IMR-90 (cell line): ENCODE measurements around the gene TIE1. TPM values are rescaled to one million over a fixed set of nuclear protein-coding genes. Genes with fewer than 3 reads are reported as not detected.

Experiments used
- ATAC-seq: fragments of 200-7000 bp; cut with Tn5 transposase; 2 replicates; pipeline ENCODE4 v1.9.1; 2020; ENCODE audit warnings: low read depth, mild to moderate bottlenecking, moderate library complexity
- BruUV-seq: library from RNA; stranded (reverse); fragments of 400-500 nt; replicated peaks from 2 replicates; lab custom pipeline; 2021; lab: Mats Ljungman, UMichigan
- CTCF ChIA-PET: fragments of 300-600 bp; formaldehyde crosslinking; extraction: SDS; loops from one replicate; lab custom pipeline; 2021; ENCODE audit warnings: antibody characterized with exemption; lab: Yijun Ruan, JAX
- POLR2A ChIA-PET: fragments of 300-600 bp; sonication (Branson Sonifier 250); formaldehyde crosslinking; loops from one replicate; lab custom pipeline; 2022; ENCODE audit warnings: antibody characterized with exemption; ENCODE audit not compliant: unreplicated experiment; lab: Charles Lee
- DNase-seq: peaks from one replicate; pipeline ENCODE4 v3.0.0; 2013
- H2AFZ ChIP-seq: replicated peaks from 2 replicates; pipeline ENCODE3; 2013; ENCODE audit warnings: low read length, mild to moderate bottlenecking; ENCODE audit not compliant: poor library complexity
- H2AK5ac ChIP-seq: 2 replicates; pipeline ENCODE4 v1.6.1; 2013; ENCODE audit warnings: low read depth, low read length, inconsistent platforms
- H2AK9ac ChIP-seq: replicated peaks from 2 replicates; pipeline ENCODE3; 2013; ENCODE audit warnings: mild to moderate bottlenecking, low read depth, low read length, moderate library complexity; ENCODE audit not compliant: poor library complexity
- H2BK120ac ChIP-seq: 2 replicates; pipeline ENCODE4 v1.6.1; 2013; ENCODE audit warnings: low read depth, low read length, inconsistent platforms
- H2BK15ac ChIP-seq: 3 replicates; pipeline ENCODE4 v1.6.1; 2013; ENCODE audit warnings: low read depth, low read length, inconsistent platforms
- H2BK20ac ChIP-seq: 2 replicates; pipeline ENCODE4 v1.6.1; 2013; ENCODE audit warnings: low read depth, mild to moderate bottlenecking, inconsistent platforms, low read length, moderate library complexity
- H2BK5ac ChIP-seq: 2 replicates; pipeline ENCODE4 v1.6.1; 2013; ENCODE audit warnings: mild to moderate bottlenecking, low read depth, low read length, inconsistent platforms; ENCODE audit not compliant: poor library complexity, severe bottlenecking
- H3K14ac ChIP-seq: replicated peaks from 2 replicates; pipeline ENCODE4 v1.6.1; 2013; ENCODE audit warnings: low read depth, low read length, inconsistent platforms
- H3K18ac ChIP-seq: 2 replicates; pipeline ENCODE4 v1.6.1; 2013; ENCODE audit warnings: low read depth, low read length, control low read depth
- H3K23ac ChIP-seq: 2 replicates; pipeline ENCODE4 v1.6.1; 2013; ENCODE audit warnings: low read depth, low read length, inconsistent platforms
- H3K27ac ChIP-seq: 2 replicates; pipeline ENCODE4 v1.5.1; 2013; ENCODE audit warnings: mild to moderate bottlenecking, control low read depth, low read length; ENCODE audit not compliant: insufficient read depth
- H3K27me3 ChIP-seq: 2 replicates; pipeline ENCODE4 v1.6.1; 2013; ENCODE audit warnings: low read length; ENCODE audit not compliant: control insufficient read depth, insufficient read depth
- H3K36me3 ChIP-seq: 2 replicates; pipeline ENCODE4 v1.6.1; 2013; ENCODE audit warnings: low read length, mixed read lengths; ENCODE audit not compliant: control insufficient read depth, insufficient read depth
- H3K4ac ChIP-seq: 2 replicates; pipeline ENCODE4 v1.6.1; 2013; ENCODE audit warnings: low read depth, low read length, inconsistent platforms
- H3K4me1 ChIP-seq: 2 replicates; pipeline ENCODE4 v1.6.1; 2013; ENCODE audit warnings: low read length, mixed read lengths; ENCODE audit not compliant: control insufficient read depth, insufficient read depth
- H3K4me2 ChIP-seq: 2 replicates; pipeline ENCODE4 v1.6.1; 2013; ENCODE audit warnings: low read depth, mild to moderate bottlenecking, control low read depth, low read length, moderate library complexity
- H3K4me3 ChIP-seq: 2 replicates; pipeline ENCODE4 v1.5.1; 2013; ENCODE audit warnings: low read depth, mild to moderate bottlenecking, control low read depth, low read length, moderate library complexity; ENCODE audit not compliant: insufficient read depth
- H3K56ac ChIP-seq: 2 replicates; pipeline ENCODE4 v1.6.1; 2013; ENCODE audit warnings: low read length, inconsistent platforms; ENCODE audit not compliant: insufficient read depth; ENCODE audit errors: extremely low read depth
- H3K79me1 ChIP-seq, 2 experiments: 2 replicates each; pipeline ENCODE4 v1.6.1; 2013; ENCODE audit warnings: low read length in 2 of 2, inconsistent platforms in 1 of 2, low read depth in 1 of 2
- H3K9ac ChIP-seq: 2 replicates; pipeline ENCODE4 v1.6.1; 2013; ENCODE audit warnings: low read depth, low read length, control low read depth
- H3K9me1 ChIP-seq: 2 replicates; pipeline ENCODE4 v1.6.1; 2013; ENCODE audit warnings: low read length, inconsistent platforms; ENCODE audit not compliant: insufficient read depth
- H3K9me3 ChIP-seq: 2 replicates; pipeline ENCODE4 v1.6.1; 2013; ENCODE audit warnings: low read length; ENCODE audit not compliant: control insufficient read depth, insufficient read depth
- H4K20me1 ChIP-seq: 2 replicates; pipeline ENCODE4 v1.6.1; 2013; ENCODE audit warnings: low read length, inconsistent platforms; ENCODE audit not compliant: insufficient read depth
- H4K5ac ChIP-seq: 2 replicates; pipeline ENCODE4 v1.6.1; 2013; ENCODE audit warnings: mild to moderate bottlenecking, low read depth, low read length, control low read depth
- H4K8ac ChIP-seq, 2 experiments: 2 replicates each; pipeline ENCODE4 v1.6.1; 2013; ENCODE audit warnings: low read depth in 2 of 2, low read length in 2 of 2, control low read depth in 1 of 2, inconsistent platforms in 1 of 2
- H4K91ac ChIP-seq: 2 replicates; pipeline ENCODE4 v1.6.1; 2013; ENCODE audit warnings: low read depth, low read length, inconsistent platforms; ENCODE audit not compliant: insufficient read depth
- BHLHE40 ChIP-seq: fragments of 150-350 bp; IDR thresholded peaks from 2 replicates; pipeline ENCODE4 v1.6.1; 2016; ENCODE audit warnings: mild to moderate bottlenecking, low read depth, low read length
- CEBPB ChIP-seq: IDR thresholded peaks from 2 replicates; pipeline ENCODE4 v1.6.1; 2012; ENCODE audit warnings: low read depth, low read length, improper control_type of control experiment
- CHD1 ChIP-seq: IDR thresholded peaks from 2 replicates; pipeline ENCODE4 v1.6.1; 2012; ENCODE audit warnings: low read depth, low read length, improper control_type of control experiment
- FOS ChIP-seq: fragments of 150-350 bp; IDR thresholded peaks from 2 replicates; pipeline ENCODE4 v1.6.1; 2016; ENCODE audit warnings: low read depth, low read length
- MAFK ChIP-seq: IDR thresholded peaks from 2 replicates; pipeline ENCODE4 v1.6.1; 2012; ENCODE audit warnings: low read depth, low read length, improper control_type of control experiment
- MAZ ChIP-seq: IDR thresholded peaks from 2 replicates; pipeline ENCODE4 v1.6.1; 2012; ENCODE audit warnings: low read depth, mild to moderate bottlenecking, low read length, improper control_type of control experiment, moderate library complexity, borderline replicate concordance
- MXI1 ChIP-seq: IDR thresholded peaks from 2 replicates; pipeline ENCODE4 v1.6.1; 2012; ENCODE audit warnings: low read depth, mild to moderate bottlenecking, low read length, moderate library complexity, borderline replicate concordance
- NFE2L2 ChIP-seq: fragments of 150-350 bp; IDR thresholded peaks from 2 replicates; pipeline ENCODE4 v1.6.1; 2016; ENCODE audit warnings: low read depth, mild to moderate bottlenecking, low read length
- POLR2A ChIP-seq: IDR thresholded peaks from 2 replicates; pipeline ENCODE4 v1.6.1; 2012; ENCODE audit warnings: mild to moderate bottlenecking, low read depth, low read length
- RAD21 ChIP-seq: IDR thresholded peaks from 2 replicates; pipeline ENCODE4 v1.6.1; 2012; ENCODE audit warnings: low read length, improper control_type of control experiment
- RCOR1 ChIP-seq: IDR thresholded peaks from 2 replicates; pipeline ENCODE4 v1.6.1; 2012; ENCODE audit warnings: mild to moderate bottlenecking, low read length, improper control_type of control experiment; ENCODE audit not compliant: insufficient replicate concordance
- RFX5 ChIP-seq: IDR thresholded peaks from 2 replicates; pipeline ENCODE4 v1.8.0; 2012; ENCODE audit warnings: low read depth, mild to moderate bottlenecking, low read length, moderate library complexity
- SMC3 ChIP-seq: fragments of 150-350 bp; IDR thresholded peaks from 2 replicates; pipeline ENCODE4 v1.6.1; 2016; ENCODE audit warnings: low read depth, mild to moderate bottlenecking, antibody characterized with exemption, low read length, moderate library complexity
- WGBS, 2 experiments: methylation state at CpG; one replicate each; pipeline versions ENCODE4 v1.1.5 to v1.1.7; 2013; ENCODE audit warnings: missing lambda C conversion rate in 2 of 2; ENCODE audit not compliant: insufficient read length in 1 of 2; ENCODE audit errors: extremely low coverage in 2 of 2; 5-methylcytosine and 5-hydroxymethylcytosine counted together
- dilution Hi-C: fragments of 300-500 bp; cut with HindIII; formaldehyde crosslinking; loops from one replicate; pipeline ENCODE4 v1.14.3; 2018; ENCODE audit warnings: low sequenced_read_pairs; ENCODE audit not compliant: unreplicated experiment
- in situ Hi-C: fragments of 300-500 bp; cut with MboI; formaldehyde crosslinking; loops from 3 replicates; pipeline ENCODE4 v1.14.3; 2019; ENCODE audit warnings: low sequenced_read_pairs, inconsistent platforms, mixed read lengths
- intact Hi-C: fragments of 100-400 bp; cut with micrococcal nuclease; formaldehyde crosslinking; loops from 2 replicates; pipeline ENCODE4 v1.10.0; 2022
- polyA plus RNA-seq, 3 experiments: library from polyadenylated mRNA; depleted of rRNA; stranded (reverse); fragments of >200 nt; gene quantifications; 2 replicates each; pipeline ENCODE4 v1.2.3, GENCODE V29; 2012; ENCODE audit warnings: low replicate concordance in 1 of 3
- total RNA-seq: library from RNA; depleted of rRNA; stranded (reverse); fragments of >200 nt; gene quantifications from 2 replicates; pipeline ENCODE4 v1.2.3, GENCODE V29; 2012
- TF ChIP-seq, protein P1 (sequence below): fragments of 150-350 bp; IDR thresholded peaks from 2 replicates; pipeline ENCODE4 v1.6.1; 2016; ENCODE audit warnings: low read depth, mild to moderate bottlenecking, low read length, moderate library complexity, borderline replicate concordance
- TF ChIP-seq, protein P2 (sequence below): fragments of 150-350 bp; IDR thresholded peaks from 2 replicates; pipeline ENCODE4 v1.6.1; 2017; ENCODE audit warnings: mild to moderate bottlenecking, antibody characterized with exemption, low read length, low read depth
- TF ChIP-seq, protein P3 (sequence below): conservative IDR thresholded peaks from 2 replicates; pipeline ENCODE4 v1.5.1; 2012; ENCODE audit warnings: mild to moderate bottlenecking, low read depth, low read length, improper control_type of control experiment

TIE1 gene
- total and polyA plus RNA-seq, 2 of the 4 experiments (the other 2 are of a cell fraction), result 2.3 to 7.5 TPM

DNA sequence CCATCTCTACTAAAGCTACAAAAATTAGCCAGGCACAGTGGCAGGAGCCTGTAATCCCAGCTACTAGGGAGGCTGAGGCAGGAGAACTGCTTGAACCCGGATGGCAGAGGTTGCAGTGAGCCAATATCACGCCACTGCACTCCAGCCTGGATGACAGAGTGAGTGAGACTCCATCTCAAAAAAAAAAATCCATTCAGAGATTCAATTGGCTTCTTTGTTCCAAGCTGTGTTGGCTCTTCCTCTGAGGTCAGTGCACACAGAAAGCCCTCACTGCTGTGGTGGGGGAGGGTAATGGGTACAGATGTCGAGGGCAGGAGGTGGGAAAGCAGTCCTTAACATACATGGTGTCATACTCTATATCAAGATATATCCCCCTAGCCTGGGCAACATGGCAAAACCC is 14.7 kb downstream of the TIE1 start:
- intact Hi-C loops (no loop called here), dilution Hi-C loops (no loop called here), in situ Hi-C loops (no loop called here)
- H3K4ac ChIP-seq, result no peak overlapping the region
- no peak overlapping the region for H2BK5ac ChIP-seq
- no peak overlapping the region for H3K18ac ChIP-seq
- TF ChIP-seq RFX5 (no peak), SMC3 (no peak), CEBPB (no peak), CHD1 (no peak), RCOR1 (no peak), FOS (no peak), MAZ (no peak), MXI1 (no peak), BHLHE40 (no peak), NFE2L2 (no peak), POLR2A (no peak), RAD21 (no peak), MAFK (no peak)
- TF ChIP-seq, protein P1, sequence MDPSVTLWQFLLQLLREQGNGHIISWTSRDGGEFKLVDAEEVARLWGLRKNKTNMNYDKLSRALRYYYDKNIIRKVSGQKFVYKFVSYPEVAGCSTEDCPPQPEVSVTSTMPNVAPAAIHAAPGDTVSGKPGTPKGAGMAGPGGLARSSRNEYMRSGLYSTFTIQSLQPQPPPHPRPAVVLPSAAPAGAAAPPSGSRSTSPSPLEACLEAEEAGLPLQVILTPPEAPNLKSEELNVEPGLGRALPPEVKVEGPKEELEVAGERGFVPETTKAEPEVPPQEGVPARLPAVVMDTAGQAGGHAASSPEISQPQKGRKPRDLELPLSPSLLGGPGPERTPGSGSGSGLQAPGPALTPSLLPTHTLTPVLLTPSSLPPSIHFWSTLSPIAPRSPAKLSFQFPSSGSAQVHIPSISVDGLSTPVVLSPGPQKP, result no peak
- TF ChIP-seq, protein P2, sequence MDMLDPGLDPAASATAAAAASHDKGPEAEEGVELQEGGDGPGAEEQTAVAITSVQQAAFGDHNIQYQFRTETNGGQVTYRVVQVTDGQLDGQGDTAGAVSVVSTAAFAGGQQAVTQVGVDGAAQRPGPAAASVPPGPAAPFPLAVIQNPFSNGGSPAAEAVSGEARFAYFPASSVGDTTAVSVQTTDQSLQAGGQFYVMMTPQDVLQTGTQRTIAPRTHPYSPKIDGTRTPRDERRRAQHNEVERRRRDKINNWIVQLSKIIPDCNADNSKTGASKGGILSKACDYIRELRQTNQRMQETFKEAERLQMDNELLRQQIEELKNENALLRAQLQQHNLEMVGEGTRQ, result no peak
- TF ChIP-seq, protein P3, sequence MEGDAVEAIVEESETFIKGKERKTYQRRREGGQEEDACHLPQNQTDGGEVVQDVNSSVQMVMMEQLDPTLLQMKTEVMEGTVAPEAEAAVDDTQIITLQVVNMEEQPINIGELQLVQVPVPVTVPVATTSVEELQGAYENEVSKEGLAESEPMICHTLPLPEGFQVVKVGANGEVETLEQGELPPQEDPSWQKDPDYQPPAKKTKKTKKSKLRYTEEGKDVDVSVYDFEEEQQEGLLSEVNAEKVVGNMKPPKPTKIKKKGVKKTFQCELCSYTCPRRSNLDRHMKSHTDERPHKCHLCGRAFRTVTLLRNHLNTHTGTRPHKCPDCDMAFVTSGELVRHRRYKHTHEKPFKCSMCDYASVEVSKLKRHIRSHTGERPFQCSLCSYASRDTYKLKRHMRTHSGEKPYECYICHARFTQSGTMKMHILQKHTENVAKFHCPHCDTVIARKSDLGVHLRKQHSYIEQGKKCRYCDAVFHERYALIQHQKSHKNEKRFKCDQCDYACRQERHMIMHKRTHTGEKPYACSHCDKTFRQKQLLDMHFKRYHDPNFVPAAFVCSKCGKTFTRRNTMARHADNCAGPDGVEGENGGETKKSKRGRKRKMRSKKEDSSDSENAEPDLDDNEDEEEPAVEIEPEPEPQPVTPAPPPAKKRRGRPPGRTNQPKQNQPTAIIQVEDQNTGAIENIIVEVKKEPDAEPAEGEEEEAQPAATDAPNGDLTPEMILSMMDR, result no peak
- ChIA-PET CTCF (interaction anchor here (0.6 kb wide), 1 partner anchor 38 kb away, joined by 3 read pairs; no protein-coding TSS in a partner anchor), POLR2A (no interaction called here)
- H2AK5ac ChIP-seq, result no peak overlapping the region
- no TSS peak for BruUV-seq
- no peak overlapping the region for H2AFZ ChIP-seq
- H3K56ac ChIP-seq, result no peak overlapping the region
- DNase-seq, result no peak
- no peaks in the 10 kb centered on the region for H3K79me1 ChIP-seq
- H3K9me1 ChIP-seq, result peaks cover 3% of the 10 kb centered on the region; the same call in 1 of the 2 replicates
- H3K23ac ChIP-seq, result no peak overlapping the region
- no peak overlapping the region for H3K14ac ChIP-seq
- no peak overlapping the region for H3K4me2 ChIP-seq
- no peak overlapping the region for H3K9ac ChIP-seq
- no peak for ATAC-seq
- H3K4me3 ChIP-seq, result no peak overlapping the region
- H2AK9ac ChIP-seq, result no peak overlapping the region
- H4K91ac ChIP-seq, result no peak overlapping the region
- peaks cover 2% of the 10 kb centered on the region; the same call in 1 of the 2 replicates for H3K27me3 ChIP-seq
- no CpG with 5 or more reads among the region's 3 CpGs for WGBS, 2 experiments
- H4K20me1 ChIP-seq, result no peaks in the 10 kb centered on the region
- no peak overlapping the region for H3K27ac ChIP-seq
- no peak overlapping the region for H2BK120ac ChIP-seq
- no peak overlapping the region for H4K8ac ChIP-seq
- H4K5ac ChIP-seq, result no peak overlapping the region
- no peak overlapping the region for H2BK15ac ChIP-seq
- H3K9me3 ChIP-seq, result no peaks in the 10 kb centered on the region
- H3K36me3 ChIP-seq, result no peaks in the 10 kb centered on the region
- H2BK20ac ChIP-seq, result no peak overlapping the region
- peaks cover 5% of the 10 kb centered on the region for H3K4me1 ChIP-seq
